ENCODE results near the gene ATOX1. TPM values are rescaled to one million over a fixed set of nuclear protein-coding genes. Genes with fewer than 3 reads are reported as not detected.

Gene ATOX1
- total and polyA plus RNA-seq, 2 of the 4 experiments (the other 2 are of a cell fraction), result 56.3 to 360 TPM

GRCh38 chr5:151697452-151697851 is 61.0 kb downstream of the ATOX1 start:
- peak overlapping the region; percentile 90 for H2BK120ac ChIP-seq (ENCODE audit: low read depth, low read length)
- H3K27me3 ChIP-seq (ENCODE audit: control insufficient read depth, insufficient read depth, low read length), result no peaks in the 10 kb centered on the region
- H4K5ac ChIP-seq (ENCODE audit: low read depth, low read length), result peak overlapping the region; percentile 75
- BruUV-seq (replicated peaks), result no TSS peak
- peak overlapping the region; percentile 92 for H3K27ac ChIP-seq (ENCODE audit: insufficient read depth, low read length)
- 93% methylated on average over 4 of the region's 8 CpGs; no CpG with 5 or more reads in 1 of the 2 experiments for WGBS, 2 experiments (ENCODE audit: extremely low coverage in 2 of 2, insufficient read length in 1 of 2)
- intact Hi-C loops (cut with micrococcal nuclease) (no loop called here), dilution Hi-C loops (cut with HindIII; ENCODE audit: low sequenced_read_pairs, unreplicated experiment) (no loop called here), in situ Hi-C loops (cut with MboI; ENCODE audit: low sequenced_read_pairs) (no loop called here)
- no peak overlapping the region for H3K4me2 ChIP-seq (ENCODE audit: low read depth, low read length)
- peak overlapping the region; percentile 66 for H2AK9ac ChIP-seq (replicated peaks; ENCODE audit: low read depth, low read length, poor library complexity)
- CTCF ChIA-PET, result interaction anchor here (0.6 to 2.2 kb wide), 2 partner anchors 9 to 43 kb away, joined by 4 to 9 read pairs; no protein-coding TSS in a partner anchor
- H2BK20ac ChIP-seq (ENCODE audit: low read depth, low read length), result peak overlapping the region; percentile 99
- peak overlapping the region; percentile 46; the same call in 1 of the 2 replicates for H3K23ac ChIP-seq (ENCODE audit: low read depth, low read length)
- H3K56ac ChIP-seq (ENCODE audit: extremely low read depth, insufficient read depth, low read length), result peak overlapping the region; percentile 64
- DNase-seq (no peak), ATAC-seq (ENCODE audit: low read depth) (no peak)
- H2AK5ac ChIP-seq (ENCODE audit: low read depth, low read length), result peak overlapping the region; percentile 90
- peaks cover 8 to 29% of the 10 kb centered on the region in 2 experiments; a peak in 2 of 4 replicates for H3K79me1 ChIP-seq (ENCODE audit: low read depth in 1 of 2, low read length in 2 of 2)
- no peaks in the 10 kb centered on the region for H4K20me1 ChIP-seq (ENCODE audit: insufficient read depth, low read length)
- H3K18ac ChIP-seq (ENCODE audit: low read depth, low read length), result peak overlapping the region; percentile 73
- peak overlapping the region; percentile 83 for H2BK5ac ChIP-seq (ENCODE audit: low read depth, low read length, poor library complexity, severe bottlenecking)
- no peaks in the 10 kb centered on the region for H3K36me3 ChIP-seq (ENCODE audit: control insufficient read depth, insufficient read depth, low read length)
- no peak for TF ChIP-seq USF2 (IDR thresholded peaks at IDR 0.05; ENCODE audit: low read depth, low read length)
- TF ChIP-seq FOS (IDR thresholded peaks at IDR 0.05; ENCODE audit: low read depth, low read length), result no peak
- no peak for TF ChIP-seq MAZ (IDR thresholded peaks at IDR 0.05; ENCODE audit: borderline replicate concordance, low read depth, low read length)
- TF ChIP-seq SMC3 (IDR thresholded peaks at IDR 0.05; ENCODE audit: low read depth, low read length), result no peak
- no peak for TF ChIP-seq RCOR1 (IDR thresholded peaks at IDR 0.05; ENCODE audit: insufficient replicate concordance, low read length)
- no peak for TF ChIP-seq CTCF (conservative IDR thresholded peaks at IDR 0.05; ENCODE audit: low read depth, low read length)
- TF ChIP-seq RFX5 (IDR thresholded peaks at IDR 0.05; ENCODE audit: low read depth, low read length), result no peak
- no peak for TF ChIP-seq ELK1 (IDR thresholded peaks at IDR 0.05; ENCODE audit: borderline replicate concordance, low read depth, low read length)
- TF ChIP-seq POLR2A (IDR thresholded peaks at IDR 0.05; ENCODE audit: low read depth, low read length), result no peak
- peak overlapping the region; percentile 26 for H2AFZ ChIP-seq (replicated peaks; ENCODE audit: low read length, poor library complexity)
- POLR2A ChIA-PET (ENCODE audit: unreplicated experiment), result interaction anchor here (1.4 to 3.0 kb wide), 3 partner anchors 10 to 43 kb away, joined by 4 to 61 read pairs (median 7); partner anchors contain the start of gene SPARC
- H3K9me3 ChIP-seq (ENCODE audit: control insufficient read depth, insufficient read depth, low read length), result no peaks in the 10 kb centered on the region
- H3K9me1 ChIP-seq (ENCODE audit: insufficient read depth, low read length), result peaks cover 9% of the 10 kb centered on the region
- no peak overlapping the region for H3K4me3 ChIP-seq (ENCODE audit: insufficient read depth, low read depth, low read length)
- peak overlapping the region; percentile 93 for H3K4ac ChIP-seq (ENCODE audit: low read depth, low read length)
- H2BK15ac ChIP-seq (ENCODE audit: low read depth, low read length), result peak overlapping the region; percentile 95; the same call in 2 of the 3 replicates
- 0 out of 2 replicates have a peak overlapping the region, but pooled peaks have one; percentile 4 for H3K9ac ChIP-seq (ENCODE audit: low read depth, low read length)
- H3K4me1 ChIP-seq (ENCODE audit: control insufficient read depth, insufficient read depth, low read length), result peaks cover 38% of the 10 kb centered on the region
- H3K14ac ChIP-seq (replicated peaks; ENCODE audit: low read depth, low read length), result peak overlapping the region; percentile 88
- H4K8ac ChIP-seq (ENCODE audit: low read depth in 2 of 2, low read length in 2 of 2), result peak overlapping the region; percentile 80 to 93
- H4K91ac ChIP-seq (ENCODE audit: insufficient read depth, low read depth, low read length), result peak overlapping the region; percentile 90

Measured in IMR-90 (cell line).